Gastrocnemius medialis (tissue), 4 donors: Measurements from ENCODE around the gene BCR.

Experiments used
- CTCF ChIP-seq, 5 experiments: fragments of 450-650 bp in 3 of 5; fragments of 200-600 bp in 2 of 5; sonication (generic) in 2 of 5; IDR thresholded peaks in 4 of 5; conservative IDR thresholded peaks in 1 of 5; 1 replicate in 4 of 5; 2 replicates in 1 of 5; pipeline ENCODE4 v1.5.1; 2016 to 2019; ENCODE audit warnings: antibody characterized with exemption in 5 of 5, mild to moderate bottlenecking in 3 of 5, moderate library complexity in 3 of 5
- POLR2A ChIP-seq, 2 donors: fragments of 450-650 bp; IDR thresholded peaks; one replicate each; pipeline ENCODE4 v1.6.1; 2017; ENCODE audit warnings: antibody characterized with exemption in 2 of 2, mild to moderate bottlenecking in 2 of 2, moderate library complexity in 2 of 2

- TF ChIP-seq CTCF (IDR thresholded peaks at IDR 0.05 in 4 of 5, conservative IDR thresholded peaks at IDR 0.05 in 1 of 5) (no peak), POLR2A (IDR thresholded peaks at IDR 0.05) (no peak)
These were observed 28.5 kb upstream of the BCR start for GRCh38 chr22:23151827-23152226.
